RPMI7951 (cell line): Measurements from ENCODE around the gene PAX3. TPM values are rescaled to one million over a fixed set of nuclear protein-coding genes. Genes with fewer than 3 reads are reported as not detected.

Experiments
- DNase-seq: peaks from one replicate; pipeline ENCODE4 v3.0.0-alpha.2; 2012; ENCODE audit warnings: low read depth
- total RNA-seq: library from RNA; depleted of rRNA; stranded (reverse); fragments of >200 nt; shearing (Covaris generic); gene quantifications from 2 replicates; pipeline ENCODE4 v1.2.3, GENCODE V29; 2014

The PAX3 gene
- total RNA-seq, 1 experiment from 2014 or later = 35.4 TPM

DNA sequence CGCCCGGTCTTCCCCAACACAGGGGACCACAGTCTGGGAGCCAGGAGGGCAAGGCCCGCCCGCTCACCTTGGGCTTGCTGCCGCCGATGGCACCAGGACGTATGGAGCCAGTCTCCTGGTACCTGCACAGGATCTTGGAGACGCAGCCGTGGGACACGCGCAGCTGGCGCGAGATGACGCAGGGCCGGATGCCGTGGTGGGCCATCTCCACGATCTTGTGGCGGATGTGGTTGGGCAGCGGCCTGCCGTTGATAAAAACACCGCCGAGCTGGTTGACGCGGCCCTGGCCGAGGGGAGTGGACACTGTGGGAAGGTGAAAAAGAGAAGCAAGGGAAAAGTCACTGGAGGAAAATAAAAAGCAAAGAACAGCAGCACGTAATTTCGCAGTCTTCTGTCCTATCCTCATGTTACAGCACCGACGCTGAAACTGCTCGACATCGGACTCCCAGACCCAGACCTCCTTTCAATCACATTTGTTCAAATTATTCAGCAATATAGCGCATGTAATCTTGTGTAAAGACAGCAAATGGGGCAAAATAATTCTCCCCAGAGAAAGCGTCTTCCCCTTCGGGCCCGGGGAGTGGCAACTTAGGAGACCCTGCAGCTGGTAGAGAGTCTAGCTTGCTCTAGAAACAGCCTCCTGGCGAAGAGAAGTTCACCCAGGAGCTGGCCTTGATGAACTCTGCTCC lies 1.7 kb downstream of the PAX3 start:
- DNase-seq = peak; percentile 93

DNA sequence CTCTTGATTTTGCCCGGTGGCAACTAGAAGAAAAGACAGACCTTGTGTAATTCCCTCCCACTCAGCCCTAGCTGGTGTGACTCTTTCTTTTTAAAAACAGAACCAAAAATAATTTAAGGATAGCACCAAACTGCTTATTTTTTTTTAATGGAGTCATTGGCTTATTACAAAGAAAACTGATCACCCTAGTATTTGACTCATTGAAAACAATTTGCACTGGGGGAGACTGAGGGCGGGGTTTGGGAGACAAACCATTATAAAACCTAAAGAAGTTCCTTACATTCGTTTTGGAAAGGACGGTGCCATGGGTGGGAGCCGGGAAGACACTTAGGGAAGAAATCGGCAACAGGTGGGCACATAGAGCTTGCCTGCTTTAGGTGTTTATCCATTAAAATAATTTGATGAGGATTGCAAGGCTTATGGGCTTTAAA lies 2.5 kb downstream of the PAX3 start:
- peak; percentile 31 for DNase-seq

GRCh38 chr2:222295368-222296062 lies 3.3 kb downstream of the PAX3 start:
- DNase-seq = peak; percentile 46

- no peak for DNase-seq
Measured at GRCh38 chr2:222294996-222295367, 3.8 kb downstream of the PAX3 start.

DNA sequence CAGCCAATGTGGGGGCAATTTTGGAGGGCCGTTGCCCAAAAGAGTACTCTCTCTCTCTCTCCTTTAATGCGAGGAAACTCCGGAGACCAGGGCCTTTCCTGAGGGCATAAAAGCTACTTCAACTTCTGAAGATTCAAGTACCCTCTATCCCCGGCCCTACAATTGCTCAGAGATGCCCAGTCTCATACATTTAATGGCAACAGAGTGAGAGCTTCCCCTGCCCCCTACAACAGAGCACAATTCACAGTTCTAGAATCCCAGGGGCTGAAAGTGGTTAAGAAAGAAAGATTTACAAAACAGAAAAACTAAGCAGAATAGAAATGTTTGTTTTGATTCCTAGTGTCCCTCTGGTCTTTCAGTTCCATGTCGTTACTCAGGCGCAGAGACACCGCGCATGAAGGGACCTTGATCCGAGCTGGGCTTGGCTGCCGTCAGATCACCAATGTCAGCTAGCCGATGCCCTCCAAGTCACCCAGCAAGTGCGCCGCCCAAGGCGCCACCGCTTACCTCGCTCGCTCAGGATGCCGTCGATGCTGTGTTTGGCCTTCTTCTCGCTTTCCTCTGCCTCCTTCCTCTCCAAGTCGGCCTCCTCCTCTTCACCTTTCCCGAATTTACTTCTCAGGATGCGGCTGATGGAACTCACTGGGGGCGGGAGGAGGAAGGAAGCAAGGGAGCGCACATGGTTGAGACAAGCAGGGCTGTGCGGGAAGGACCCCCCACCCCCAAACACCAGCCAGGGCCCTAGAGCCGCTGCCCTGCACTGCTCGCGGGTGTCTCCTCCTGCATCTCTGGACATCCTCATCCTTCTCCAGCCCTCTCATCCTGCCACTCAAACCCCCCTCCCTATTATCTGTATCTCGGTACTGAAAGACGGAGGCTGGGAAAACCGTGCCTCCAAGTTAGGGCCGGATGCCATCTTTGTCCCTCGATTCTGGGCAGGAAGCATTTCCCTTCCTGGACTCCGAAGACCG lies 4.9 kb downstream of the PAX3 start:
- DNase-seq = no peak

- no peak for DNase-seq
Measured at GRCh38 chr2:222292149-222293134, 6.4 kb downstream of the PAX3 start.

GRCh38 chr2:222291485-222291841 lies 7.3 kb downstream of the PAX3 start:
- no peak for DNase-seq

GRCh38 chr2:222290736-222291484 lies 7.9 kb downstream of the PAX3 start:
- DNase-seq = peak; percentile 91

- DNase-seq = no peak
Measured at GRCh38 chr2:222290401-222290735, 8.4 kb downstream of the PAX3 start.

DNA sequence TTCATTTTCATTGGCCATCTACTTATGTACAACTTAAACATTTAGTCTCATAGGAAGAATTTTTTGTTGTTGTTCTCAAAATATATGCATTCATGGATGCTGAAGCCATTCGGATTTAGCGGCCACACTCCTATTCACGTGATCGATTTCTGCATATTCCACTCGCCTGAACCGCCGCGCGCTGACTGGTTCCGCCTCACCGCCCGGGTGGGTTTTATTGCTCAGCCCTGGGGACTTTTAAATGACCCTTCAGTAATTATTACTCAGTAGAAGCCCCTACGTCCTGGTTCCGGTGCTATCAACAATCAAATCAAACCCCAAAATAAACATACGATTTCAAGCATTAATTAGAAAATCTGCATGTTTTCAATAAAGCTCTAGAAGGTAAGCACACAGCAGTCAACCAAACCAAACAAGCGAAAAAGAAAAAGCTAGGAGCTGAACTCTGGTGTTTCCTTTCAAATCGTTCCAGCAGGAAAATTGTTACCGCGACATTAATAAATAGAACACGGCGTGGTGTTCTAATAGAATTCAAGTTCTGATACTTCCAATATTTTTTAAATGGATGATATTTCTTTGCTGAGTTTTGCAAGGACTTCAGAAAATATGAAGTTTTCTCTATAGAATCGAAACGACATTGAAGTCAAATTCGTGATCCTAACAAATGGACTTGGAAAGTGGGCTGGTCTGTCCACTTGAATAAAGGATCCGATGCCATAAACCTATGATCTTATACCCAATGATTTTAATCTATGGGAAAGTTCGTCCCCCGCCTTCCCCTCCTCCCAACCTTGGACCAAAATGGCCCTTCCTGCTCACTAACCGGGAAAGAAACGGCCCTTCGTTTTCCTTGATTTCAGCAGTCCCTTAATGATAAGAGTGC lies 9.3 kb downstream of the PAX3 start:
- DNase-seq = no peak

DNA sequence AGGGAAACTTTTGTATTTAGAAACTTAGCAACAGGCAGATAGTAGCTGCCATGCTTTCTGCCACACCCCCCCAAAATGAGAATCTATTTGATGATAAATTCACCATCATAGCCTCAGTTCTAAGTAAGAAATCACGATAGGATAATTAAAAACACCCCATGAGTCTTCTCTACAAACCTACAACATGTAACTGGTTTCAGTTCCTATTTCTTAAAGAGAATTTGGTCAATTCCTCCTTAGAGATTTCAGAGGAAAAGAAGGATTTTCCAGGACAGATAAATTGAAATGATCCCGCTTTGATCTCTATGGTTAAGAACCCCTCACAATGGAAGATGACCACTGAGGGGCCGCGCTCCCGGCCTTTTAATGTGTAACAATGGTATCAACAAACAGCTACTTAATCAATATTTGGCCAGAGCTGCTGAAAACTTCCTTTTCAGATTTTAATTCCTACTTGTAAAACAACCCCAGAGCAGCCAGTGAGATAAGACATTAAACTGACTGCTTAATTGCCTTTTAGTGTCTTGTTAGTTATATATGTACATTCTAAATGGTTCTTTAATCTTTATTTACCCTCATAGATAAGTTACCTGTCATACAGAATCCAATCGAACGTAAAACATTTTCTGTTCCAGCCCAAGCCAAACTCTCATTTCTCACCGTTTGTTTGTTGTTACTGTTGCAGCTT lies 10.1 kb downstream of the PAX3 start:
- DNase-seq = no peak

DNA sequence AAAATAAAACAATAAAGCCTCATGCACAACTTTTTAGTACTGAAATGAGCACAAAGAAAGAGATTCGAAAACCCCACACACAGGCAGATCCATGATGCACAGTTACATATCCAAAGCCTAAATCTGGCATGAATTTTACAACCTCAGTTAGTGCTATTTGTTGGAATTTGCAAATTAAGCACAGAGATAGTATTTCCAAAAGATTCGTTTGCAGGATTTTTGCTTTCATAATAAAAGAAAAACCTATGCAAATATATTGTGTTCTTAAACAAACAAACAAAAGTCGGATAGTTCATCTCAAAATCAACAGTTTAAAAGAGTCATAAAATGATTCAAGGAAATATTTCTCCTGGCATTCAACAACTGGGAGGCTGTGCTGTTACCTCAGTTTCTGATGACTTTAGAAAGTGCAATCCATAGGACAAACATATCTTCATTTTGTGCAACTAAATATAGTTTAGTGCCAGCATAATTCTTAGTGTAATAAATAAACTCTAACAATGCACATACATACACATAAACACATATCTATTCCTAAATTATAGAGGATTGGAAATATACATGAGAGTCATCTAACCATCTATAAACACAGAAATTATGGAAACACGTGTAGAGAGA lies 10.8 kb downstream of the PAX3 start:
- no peak for DNase-seq

GRCh38 chr2:222284466-222284865 lies 14.3 kb downstream of the PAX3 start:
- no peak for DNase-seq

DNA sequence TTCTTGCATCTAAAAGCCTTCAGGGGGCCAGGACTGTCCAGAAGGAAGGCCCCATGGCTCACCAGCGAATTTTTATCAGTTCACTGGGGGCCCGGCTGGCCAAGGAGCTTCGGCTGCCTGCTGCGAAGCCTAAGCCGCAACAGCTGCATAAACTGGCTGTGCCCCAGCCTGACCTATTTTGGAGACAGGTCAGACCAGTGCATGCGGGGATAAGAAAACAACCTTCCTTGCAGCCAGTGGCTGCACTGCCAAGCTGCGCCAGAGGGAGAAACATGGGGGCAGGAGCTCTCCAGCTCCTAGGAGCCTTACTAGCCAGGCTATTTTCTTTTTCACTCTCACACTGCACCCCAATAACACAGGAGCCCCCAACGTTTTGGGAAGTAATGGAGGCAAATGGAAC lies 15.2 kb downstream of the PAX3 start:
- DNase-seq = no peak

- DNase-seq = no peak
Measured at GRCh38 chr2:222281506-222281905, 17.3 kb downstream of the PAX3 start.

GRCh38 chr2:222280795-222281194 lies 18.0 kb downstream of the PAX3 start:
- DNase-seq = peak; percentile 47

DNA sequence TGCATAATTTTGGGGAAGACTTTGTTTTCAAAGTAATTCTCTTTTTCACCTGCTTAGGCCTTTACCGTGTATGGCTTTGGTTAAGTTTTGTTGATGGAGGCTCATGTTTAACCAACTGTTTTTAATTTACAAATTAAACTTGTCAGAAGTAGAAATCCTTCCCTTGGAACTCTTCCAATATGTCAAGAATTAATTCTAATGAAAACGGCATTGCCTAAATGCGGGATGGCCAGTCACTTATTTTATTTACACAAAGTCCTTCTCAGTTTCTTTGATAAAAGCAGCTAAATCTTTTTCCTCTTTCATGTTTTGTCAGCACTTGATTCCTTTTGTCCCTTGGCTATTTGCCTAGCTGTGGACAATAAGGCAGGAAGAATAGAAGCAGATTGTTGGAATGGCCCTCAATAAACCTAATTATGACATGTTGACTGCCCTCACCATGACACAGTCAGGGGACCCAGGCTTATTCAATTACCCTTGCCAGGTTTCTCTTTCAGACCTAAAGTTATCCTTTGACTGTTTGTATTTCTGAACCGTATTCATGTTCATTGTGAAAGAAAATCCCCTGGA lies 26.3 kb downstream of the PAX3 start:
- DNase-seq = no peak

GRCh38 chr2:222271854-222272253 lies 26.9 kb downstream of the PAX3 start:
- peak; percentile 39 for DNase-seq
